ENCODE measurements around the gene GABRD.

GABRD gene

GRCh38 chr1:1982379-1983232 lies 36.5 kb upstream of the GABRD start:
- H3K36me3 ChIP-seq (ENCODE audit: control insufficient read depth, low read length), result no peaks in the 10 kb centered on the region
- H3K27ac ChIP-seq (ENCODE audit: low read depth, low read length), result no peak overlapping the region
- H3K4me1 ChIP-seq (ENCODE audit: control insufficient read depth, low read length), result no peaks in the 10 kb centered on the region
- peaks cover 22% of the 10 kb centered on the region; the same call in 1 of the 2 replicates for H3K9me3 ChIP-seq (ENCODE audit: control insufficient read depth, insufficient read depth, low read length)
- H3K27me3 ChIP-seq (ENCODE audit: control insufficient read depth, low read length), result no peaks in the 10 kb centered on the region
- H4K20me1 ChIP-seq (ENCODE audit: control insufficient read depth, insufficient read depth, low read depth, low read length), result no peaks in the 10 kb centered on the region
- no peak overlapping the region for H3K4me2 ChIP-seq (ENCODE audit: low read length)
- no peak for TF ChIP-seq EZH2phosphoT487 (IDR thresholded peaks at IDR 0.05; ENCODE audit: borderline replicate concordance, low read length)
- TF ChIP-seq, protein P1, sequence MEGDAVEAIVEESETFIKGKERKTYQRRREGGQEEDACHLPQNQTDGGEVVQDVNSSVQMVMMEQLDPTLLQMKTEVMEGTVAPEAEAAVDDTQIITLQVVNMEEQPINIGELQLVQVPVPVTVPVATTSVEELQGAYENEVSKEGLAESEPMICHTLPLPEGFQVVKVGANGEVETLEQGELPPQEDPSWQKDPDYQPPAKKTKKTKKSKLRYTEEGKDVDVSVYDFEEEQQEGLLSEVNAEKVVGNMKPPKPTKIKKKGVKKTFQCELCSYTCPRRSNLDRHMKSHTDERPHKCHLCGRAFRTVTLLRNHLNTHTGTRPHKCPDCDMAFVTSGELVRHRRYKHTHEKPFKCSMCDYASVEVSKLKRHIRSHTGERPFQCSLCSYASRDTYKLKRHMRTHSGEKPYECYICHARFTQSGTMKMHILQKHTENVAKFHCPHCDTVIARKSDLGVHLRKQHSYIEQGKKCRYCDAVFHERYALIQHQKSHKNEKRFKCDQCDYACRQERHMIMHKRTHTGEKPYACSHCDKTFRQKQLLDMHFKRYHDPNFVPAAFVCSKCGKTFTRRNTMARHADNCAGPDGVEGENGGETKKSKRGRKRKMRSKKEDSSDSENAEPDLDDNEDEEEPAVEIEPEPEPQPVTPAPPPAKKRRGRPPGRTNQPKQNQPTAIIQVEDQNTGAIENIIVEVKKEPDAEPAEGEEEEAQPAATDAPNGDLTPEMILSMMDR (IDR thresholded peaks at IDR 0.05; ENCODE audit: low read depth, low read length, poor library complexity, severe bottlenecking), result no peak
- no peaks in the 10 kb centered on the region for H3K9me2 ChIP-seq (replicated peaks; ENCODE audit: control insufficient read depth, low read length)
- no peaks in the 10 kb centered on the region for H3K79me2 ChIP-seq (ENCODE audit: control insufficient read depth, low read length)
- H3F3A ChIP-seq (ENCODE audit: control insufficient read depth, insufficient read depth), result no peaks in the 10 kb centered on the region
- H3K4me3 ChIP-seq (ENCODE audit: low read length), result no peak overlapping the region

GRCh38 chr1:1984560-1985070 lies 34.5 kb upstream of the GABRD start:
- Histone ChIP-seq H3K9me2 (replicated peaks; ENCODE audit: control insufficient read depth, low read length) (no peaks in the 10 kb centered on the region), H3K27ac (ENCODE audit: low read depth, low read length) (no peak overlapping the region), H3K4me2 (ENCODE audit: low read length) (no peak overlapping the region), H3K9me3 (ENCODE audit: control insufficient read depth, insufficient read depth, low read length) (peaks cover 12% of the 10 kb centered on the region; the same call in 1 of the 2 replicates), H3K79me2 (ENCODE audit: control insufficient read depth, low read length) (no peaks in the 10 kb centered on the region), H3K27me3 (ENCODE audit: control insufficient read depth, low read length) (no peaks in the 10 kb centered on the region), H3K4me1 (ENCODE audit: control insufficient read depth, low read length) (no peaks in the 10 kb centered on the region), H3F3A (ENCODE audit: control insufficient read depth, insufficient read depth) (no peaks in the 10 kb centered on the region), H4K20me1 (ENCODE audit: control insufficient read depth, insufficient read depth, low read depth, low read length) (no peaks in the 10 kb centered on the region), H3K4me3 (ENCODE audit: low read length) (no peak overlapping the region), H3K36me3 (ENCODE audit: control insufficient read depth, low read length) (no peaks in the 10 kb centered on the region)
- no peak for TF ChIP-seq EZH2phosphoT487 (IDR thresholded peaks at IDR 0.05; ENCODE audit: borderline replicate concordance, low read length)
- TF ChIP-seq, protein P1 (IDR thresholded peaks at IDR 0.05; ENCODE audit: low read depth, low read length, poor library complexity, severe bottlenecking), result no peak

DNA sequence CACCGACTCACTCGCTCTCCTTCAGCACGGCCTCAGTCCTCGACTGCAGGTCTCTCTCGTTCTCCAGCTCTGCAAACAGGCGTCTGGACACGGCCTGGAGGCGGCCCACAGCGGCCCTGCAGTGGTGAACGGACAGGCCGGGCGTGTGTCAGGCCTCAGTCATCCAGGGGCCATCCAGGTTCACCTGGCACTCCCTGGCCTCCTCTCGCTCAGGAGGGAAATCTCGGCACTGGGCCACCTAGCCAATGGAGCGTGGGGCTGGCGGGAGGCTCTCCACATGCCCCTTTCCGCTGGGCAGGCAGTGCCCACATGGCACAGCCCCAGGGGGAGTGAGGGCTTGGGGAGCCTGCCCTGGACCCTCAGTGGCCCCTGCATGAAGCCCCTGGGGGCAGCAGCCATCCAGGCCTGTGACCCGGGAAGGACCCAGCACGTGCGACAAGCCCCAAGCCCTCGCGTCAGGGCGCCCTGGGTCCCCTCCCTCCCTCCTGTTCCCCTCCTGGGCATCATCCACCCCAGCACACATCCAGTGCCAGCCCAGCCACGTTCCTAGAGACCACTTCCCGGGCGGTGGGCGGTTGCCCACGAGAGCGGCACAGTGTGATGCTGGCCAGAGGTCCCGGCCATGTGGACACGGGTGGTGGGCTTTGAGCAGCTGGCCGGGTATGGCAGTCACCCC lies 33.6 kb upstream of the GABRD start:
- Histone ChIP-seq H3K4me2 (ENCODE audit: low read length) (no peak overlapping the region), H3K27ac (ENCODE audit: low read depth, low read length) (no peak overlapping the region), H3K4me1 (ENCODE audit: control insufficient read depth, low read length) (no peaks in the 10 kb centered on the region), H3K27me3 (ENCODE audit: control insufficient read depth, low read length) (no peaks in the 10 kb centered on the region), H3K4me3 (ENCODE audit: low read length) (no peak overlapping the region), H3K36me3 (ENCODE audit: control insufficient read depth, low read length) (no peaks in the 10 kb centered on the region), H3F3A (ENCODE audit: control insufficient read depth, insufficient read depth) (no peaks in the 10 kb centered on the region), H3K9me3 (ENCODE audit: control insufficient read depth, insufficient read depth, low read length) (peaks cover 8% of the 10 kb centered on the region; the same call in 1 of the 2 replicates), H3K9me2 (replicated peaks; ENCODE audit: control insufficient read depth, low read length) (no peaks in the 10 kb centered on the region), H3K79me2 (ENCODE audit: control insufficient read depth, low read length) (no peaks in the 10 kb centered on the region), H4K20me1 (ENCODE audit: control insufficient read depth, insufficient read depth, low read depth, low read length) (no peaks in the 10 kb centered on the region)
- TF ChIP-seq, protein P1 (IDR thresholded peaks at IDR 0.05; ENCODE audit: low read depth, low read length, poor library complexity, severe bottlenecking), result no peak
- TF ChIP-seq EZH2phosphoT487 (IDR thresholded peaks at IDR 0.05; ENCODE audit: borderline replicate concordance, low read length), result no peak
